Activated B cell treated with CpG ODN at 0.5 μM for 24 hours (primary cell): Measurements from ENCODE around the gene TBCCD1. TPM values are rescaled to one million over a fixed set of nuclear protein-coding genes. Genes with fewer than 3 reads are reported as not detected.

Source experiments
- ATAC-seq: fragments of 200-7000 bp; cut with Tn5 transposase; one replicate; pipeline ENCODE4 v1.10.0; 2021; ENCODE audit warnings: low read depth, mild to moderate bottlenecking, moderate library complexity
- CTCF ChIA-PET: fragments of 350-600 bp; sonication (Branson Sonifier 250); formaldehyde crosslinking; loops from one replicate; lab custom pipeline; 2021; ENCODE audit warnings: antibody characterized with exemption; lab: Charles Lee
- POLR2A ChIA-PET: fragments of 350-600 bp; sonication (Branson Sonifier 250); formaldehyde crosslinking; loops from one replicate; lab custom pipeline; 2021; ENCODE audit warnings: antibody characterized with exemption; lab: Charles Lee
- DNase-seq: peaks from one replicate; pipeline ENCODE4 v3.0.0; 2022
- H3K27ac Mint-ChIP-seq: one replicate; pipeline ENCODE4 v1.8.0; 2020; ENCODE audit warnings: mixed read lengths
- H3K27me3 Mint-ChIP-seq: one replicate; pipeline ENCODE4 v1.8.0; 2021; ENCODE audit warnings: mixed read lengths
- H3K36me3 Mint-ChIP-seq: one replicate; pipeline ENCODE4 v1.8.0; 2021; ENCODE audit warnings: low read depth, mixed read lengths
- H3K4me1 Mint-ChIP-seq: one replicate; pipeline ENCODE4 v1.8.0; 2021; ENCODE audit warnings: mixed read lengths
- H3K4me3 Mint-ChIP-seq: one replicate; pipeline ENCODE4 v1.8.0; 2020; ENCODE audit warnings: mild to moderate bottlenecking, mixed read lengths
- H3K9me3 Mint-ChIP-seq: one replicate; pipeline ENCODE4 v1.8.0; 2020; ENCODE audit warnings: mixed read lengths
- CTCF ChIP-seq: fragments of 200-600 bp; IDR thresholded peaks from one replicate; pipeline ENCODE4 v1.8.0; 2022; ENCODE audit warnings: antibody characterized with exemption, mild to moderate bottlenecking
- intact Hi-C: fragments of 100-400 bp; cut with micrococcal nuclease; formaldehyde crosslinking; loops from one replicate; pipeline ENCODE4 v1.15.1; 2024
- total RNA-seq: library from RNA; stranded (reverse); gene quantifications from 2 replicates; pipeline ENCODE4 v1.2.3, GENCODE V29; 2022

TBCCD1 gene
- 11.9 and 15.4 TPM in 2 replicates for total RNA-seq

- ChIA-PET POLR2A (interaction anchor here (0.7 to 6.1 kb wide), 13 partner anchors 10 to 1686 kb away, joined by 3 to 66 read pairs (median 5); partner anchors contain the start of genes EIF4A2 and TRA2B), CTCF (interaction anchor here (1.2 to 1.6 kb wide), 3 partner anchors 27 to 624 kb away, joined by 7 to 8 read pairs (median 7); no protein-coding TSS in a partner anchor)
- Mint-ChIP-seq H3K36me3 (peaks cover 34% of the 10 kb centered on the region), H3K4me3 (peak within 1 kb of the TSS; percentile 94), H3K27me3 (no peaks in the 10 kb centered on the region), H3K9me3 (no peaks in the 10 kb centered on the region), H3K27ac (peak within 1 kb of the TSS; percentile 96), H3K4me1 (peaks cover 63% of the 10 kb centered on the region)
- ATAC-seq (peak; percentile 59), DNase-seq (peak; percentile 99)
- intact Hi-C loops = loop anchor here (1.0 to 5.0 kb wide), 4 partner anchors 260 to 981 kb away; partner anchors contain the start of genes ETV5, SENP2 and TRA2B
- TF ChIP-seq CTCF = no peak
Measured at GRCh38 chr3:186567072-186567921, at the start of gene TBCCD1. TSS of gene TBCCD1 (minus strand) at chr3:186567339. CDS start at chr3:186564329, 3,010 bp downstream.

- CTCF ChIA-PET = interaction anchor here (0.9 to 7.7 kb wide), 25 partner anchors 8 to 957 kb away, joined by 3 to 187 read pairs (median 6); partner anchors contain the start of gene DNAJB11
- no peak for TF ChIP-seq CTCF
- H3K9me3 Mint-ChIP-seq = no peaks in the 10 kb centered on the region
- H3K4me3 Mint-ChIP-seq = no peak overlapping the region
- DNase-seq (no peak), ATAC-seq (no peak)
- POLR2A ChIA-PET = interaction anchor here (2.4 kb wide), 1 partner anchor 168 kb away, joined by 18 read pairs; the partner anchor contains the start of gene EIF4A2
- intact Hi-C loops = loop anchor here (1.0 to 10.0 kb wide), 2 partner anchors 360 to 951 kb away; no protein-coding TSS in a partner anchor
- peaks cover 42% of the 10 kb centered on the region for H3K27me3 Mint-ChIP-seq
- H3K4me1 Mint-ChIP-seq = peaks cover 16% of the 10 kb centered on the region
- H3K27ac Mint-ChIP-seq = no peak overlapping the region
- no peaks in the 10 kb centered on the region for H3K36me3 Mint-ChIP-seq
Measured at GRCh38 chr3:186616299-186616617, 49.1 kb upstream of the TBCCD1 start.

- DNase-seq = peak; percentile 52
- CTCF ChIA-PET = interaction anchor here (0.6 to 7.7 kb wide), 37 partner anchors 8 to 954 kb away, joined by 3 to 187 read pairs (median 4); partner anchors contain the start of genes DNAJB11 and EIF4A2
- Mint-ChIP-seq H3K27ac (no peak overlapping the region), H3K36me3 (no peaks in the 10 kb centered on the region), H3K4me1 (peaks cover 16% of the 10 kb centered on the region), H3K27me3 (peaks cover 36% of the 10 kb centered on the region), H3K9me3 (no peaks in the 10 kb centered on the region), H3K4me3 (no peak overlapping the region)
- POLR2A ChIA-PET = interaction anchor here (0.7 to 1.8 kb wide), 4 partner anchors 169 to 632 kb away, joined by 4 to 9 read pairs (median 4); partner anchors contain the start of gene EIF4A2
- intact Hi-C loops = loop anchor here (1.0 to 10.0 kb wide), 2 partner anchors 206 to 950 kb away; no protein-coding TSS in a partner anchor
- ATAC-seq = peak; percentile 72
- peak; percentile 95 for TF ChIP-seq CTCF
Measured at GRCh38 chr3:186614597-186615483, 47.7 kb upstream of the TBCCD1 start.

- Mint-ChIP-seq H3K4me1 (peaks cover 16% of the 10 kb centered on the region), H3K27me3 (peaks cover 36% of the 10 kb centered on the region), H3K36me3 (no peaks in the 10 kb centered on the region), H3K27ac (no peak overlapping the region), H3K9me3 (no peaks in the 10 kb centered on the region), H3K4me3 (no peak overlapping the region)
- ATAC-seq (no peak), DNase-seq (no peak)
- intact Hi-C loops = loop anchor here (10.0 kb wide), 1 partner anchor 949 kb away; no protein-coding TSS in a partner anchor
- CTCF ChIA-PET = interaction anchor here (0.6 to 7.7 kb wide), 26 partner anchors 9 to 648 kb away, joined by 3 to 187 read pairs (median 4); partner anchors contain the start of gene DNAJB11
- POLR2A ChIA-PET = interaction anchor here (1.6 to 1.8 kb wide), 2 partner anchors 169 to 207 kb away, joined by 5 to 9 read pairs; partner anchors contain the start of gene EIF4A2
- no peak for TF ChIP-seq CTCF
Measured at GRCh38 chr3:186614266-186614596, 47.1 kb upstream of the TBCCD1 start.
